WTC11 (cell line): ENCODE data around the gene CFAP161. TPM values are rescaled to one million over a fixed set of nuclear protein-coding genes. Genes with fewer than 3 reads are reported as not detected.

Source experiments
- ATAC-seq: fragments of 200-7000 bp; cut with Tn5 transposase; 2 replicates; pipeline ENCODE4 v1.10.0; 2021; ENCODE audit warnings: mild to moderate bottlenecking, moderate library complexity
- CTCF ChIA-PET: fragments of 300-600 bp; sonication (Branson Sonifier 250); formaldehyde crosslinking; loops from one replicate; lab custom pipeline; 2021; ENCODE audit warnings: antibody characterized with exemption; lab: Charles Lee
- POLR2A ChIA-PET: fragments of 350-600 bp; sonication (Branson Sonifier 250); formaldehyde crosslinking; loops from one replicate; lab custom pipeline; 2021; ENCODE audit warnings: antibody characterized with exemption; lab: Charles Lee
- DNase-seq: peaks from one replicate; pipeline ENCODE4 v3.0.0; 2021; ENCODE audit warnings: low spot score
- H3K27ac Mint-ChIP-seq: 2 replicates; pipeline ENCODE4 v1.8.0; 2021; ENCODE audit warnings: mixed read lengths
- H3K27me3 Mint-ChIP-seq: 2 replicates; pipeline ENCODE4 v1.8.0; 2021; ENCODE audit warnings: low read depth, mild to moderate bottlenecking, moderate library complexity, mixed read lengths
- H3K36me3 Mint-ChIP-seq: 2 replicates; pipeline ENCODE4 v1.8.0; 2021; ENCODE audit warnings: mixed read lengths
- H3K4me1 Mint-ChIP-seq: 2 replicates; pipeline ENCODE4 v1.8.0; 2022; ENCODE audit warnings: mixed read lengths
- H3K4me3 Mint-ChIP-seq: 2 replicates; pipeline ENCODE4 v1.8.0; 2021; ENCODE audit warnings: mild to moderate bottlenecking, moderate library complexity, mixed read lengths
- H3K9me3 Mint-ChIP-seq: 2 replicates; pipeline ENCODE4 v1.8.0; 2021; ENCODE audit warnings: mixed read lengths
- AFF4 ChIP-seq: sonication (generic); formaldehyde crosslinking; IDR thresholded peaks from 2 replicates; pipeline ENCODE4 v1.8.1; 2023; ENCODE audit warnings: mild to moderate bottlenecking, missing genetic modification reagents, borderline replicate concordance
- AR ChIP-seq: fragments of 250-450 bp; sonication (Bioruptor Pico); IDR thresholded peaks from 2 replicates; pipeline ENCODE4 v1.9.0; 2021; ENCODE audit warnings: mild to moderate bottlenecking
- ATF2 ChIP-seq: sonication (generic); formaldehyde crosslinking; IDR thresholded peaks from 2 replicates; pipeline ENCODE4 v1.8.1; 2022; ENCODE audit warnings: low read depth, missing genetic modification reagents, borderline replicate concordance
- CREM ChIP-seq: sonication (generic); formaldehyde crosslinking; IDR thresholded peaks from 2 replicates; pipeline ENCODE4 v1.8.1; 2022; ENCODE audit warnings: mild to moderate bottlenecking, missing genetic modification reagents, moderate library complexity
- FOXP1 ChIP-seq: sonication (generic); formaldehyde crosslinking; IDR thresholded peaks from 2 replicates; pipeline ENCODE4 v1.8.0; 2022; ENCODE audit warnings: missing genetic modification reagents, mild to moderate bottlenecking, moderate library complexity, borderline replicate concordance
- GRHL2 ChIP-seq: fragments of 250-450 bp; sonication (Bioruptor Pico); IDR thresholded peaks from 2 replicates; pipeline ENCODE4 v1.8.0; 2022; ENCODE audit warnings: mild to moderate bottlenecking, moderate library complexity; ENCODE audit not compliant: insufficient replicate concordance, severe bottlenecking
- GTF2I ChIP-seq: fragments of 250-450 bp; sonication (Bioruptor Pico); conservative IDR thresholded peaks from 2 replicates; pipeline ENCODE4 v1.4.0; 2021; ENCODE audit warnings: mild to moderate bottlenecking
- HMGA2 ChIP-seq: fragments of 250-450 bp; sonication (Bioruptor Pico); IDR thresholded peaks from 2 replicates; pipeline ENCODE4 v1.4.0; 2021; ENCODE audit warnings: mild to moderate bottlenecking, moderate library complexity
- NR2C2 ChIP-seq: sonication (generic); formaldehyde crosslinking; IDR thresholded peaks from 2 replicates; pipeline ENCODE4 v1.8.0; 2022; ENCODE audit warnings: mild to moderate bottlenecking, missing genetic modification reagents
- NR3C1 ChIP-seq: sonication (generic); formaldehyde crosslinking; conservative IDR thresholded peaks from 2 replicates; pipeline ENCODE4 v1.8.1; 2023; ENCODE audit warnings: low read depth, mild to moderate bottlenecking, missing genetic modification reagents
- SMAD4 ChIP-seq: sonication (generic); formaldehyde crosslinking; IDR thresholded peaks from 2 replicates; pipeline ENCODE4 v1.8.0; 2022; ENCODE audit warnings: mild to moderate bottlenecking, missing genetic modification reagents
- TEAD1 ChIP-seq: sonication (generic); formaldehyde crosslinking; IDR thresholded peaks from 2 replicates; pipeline ENCODE4 v1.8.0; 2022; ENCODE audit warnings: mild to moderate bottlenecking, missing genetic modification reagents
- ZNF138 ChIP-seq: sonication (generic); formaldehyde crosslinking; conservative IDR thresholded peaks from 2 replicates; pipeline ENCODE4 v1.8.1; 2022; ENCODE audit warnings: mild to moderate bottlenecking, moderate library complexity, missing genetic modification reagents
- ZNF219 ChIP-seq: sonication (generic); formaldehyde crosslinking; IDR thresholded peaks from 2 replicates; pipeline ENCODE4 v1.8.0; 2023; ENCODE audit warnings: missing genetic modification reagents, mild to moderate bottlenecking, borderline replicate concordance
- ZNF232 ChIP-seq: sonication (generic); formaldehyde crosslinking; IDR thresholded peaks from 2 replicates; pipeline ENCODE4 v1.8.0; 2022; ENCODE audit warnings: mild to moderate bottlenecking, missing genetic modification reagents
- ZNF263 ChIP-seq: sonication (generic); formaldehyde crosslinking; IDR thresholded peaks from 2 replicates; pipeline ENCODE4 v1.8.1; 2022; ENCODE audit warnings: low read depth, mild to moderate bottlenecking, moderate library complexity, missing genetic modification reagents
- ZNF671 ChIP-seq: fragments of 250-450 bp; sonication (Bioruptor Pico); IDR thresholded peaks from 2 replicates; pipeline ENCODE4 v1.8.0; 2021; ENCODE audit warnings: mild to moderate bottlenecking
- total RNA-seq: library from RNA; stranded (reverse); gene quantifications from 3 replicates; pipeline ENCODE4 v1.2.3, GENCODE V29; 2021
- TF ChIP-seq, protein P1 (sequence below): fragments of 250-450 bp; sonication (Bioruptor Pico); IDR thresholded peaks from 2 replicates; pipeline ENCODE4 v1.8.0; 2021; ENCODE audit warnings: mild to moderate bottlenecking
- TF ChIP-seq, protein P2 (sequence below): fragments of 250-450 bp; sonication (Bioruptor Pico); IDR thresholded peaks from 2 replicates; pipeline ENCODE4 v2.1.2; 2022; ENCODE audit warnings: mild to moderate bottlenecking, moderate library complexity
- TF ChIP-seq, protein P3 (sequence below): sonication (generic); formaldehyde crosslinking; IDR thresholded peaks from 2 replicates; pipeline ENCODE4 v1.8.1; 2023; ENCODE audit warnings: mild to moderate bottlenecking, missing genetic modification reagents, moderate library complexity
- TF ChIP-seq, protein P4 (sequence below): sonication (generic); formaldehyde crosslinking; IDR thresholded peaks from 2 replicates; pipeline ENCODE4 v1.8.1; 2023; ENCODE audit warnings: mild to moderate bottlenecking, missing genetic modification reagents, moderate library complexity

Gene CFAP161
- total RNA-seq, 1 experiment from 2014 or later: not detected

GRCh38 chr15:81181220-81181619 lies 47.1 kb downstream of the CFAP161 start:
- no peaks in the 10 kb centered on the region for H3K27me3 Mint-ChIP-seq
- H3K4me3 Mint-ChIP-seq: no peak overlapping the region
- TF ChIP-seq ZNF671 (CRISPR knock-in tag) (no peak), NR2C2 (CRISPR knock-in tag) (no peak), GTF2I (CRISPR knock-in tag) (no peak), FOXP1 (CRISPR knock-in tag) (no peak), ZNF219 (CRISPR knock-in tag) (no peak), ZNF138 (CRISPR knock-in tag) (no peak), HMGA2 (CRISPR knock-in tag) (no peak), CREM (CRISPR knock-in tag) (no peak), TEAD1 (CRISPR knock-in tag) (no peak), ZNF263 (CRISPR knock-in tag) (no peak), SMAD4 (CRISPR knock-in tag) (no peak), AR (CRISPR knock-in tag) (no peak)
- TF ChIP-seq, protein P1, sequence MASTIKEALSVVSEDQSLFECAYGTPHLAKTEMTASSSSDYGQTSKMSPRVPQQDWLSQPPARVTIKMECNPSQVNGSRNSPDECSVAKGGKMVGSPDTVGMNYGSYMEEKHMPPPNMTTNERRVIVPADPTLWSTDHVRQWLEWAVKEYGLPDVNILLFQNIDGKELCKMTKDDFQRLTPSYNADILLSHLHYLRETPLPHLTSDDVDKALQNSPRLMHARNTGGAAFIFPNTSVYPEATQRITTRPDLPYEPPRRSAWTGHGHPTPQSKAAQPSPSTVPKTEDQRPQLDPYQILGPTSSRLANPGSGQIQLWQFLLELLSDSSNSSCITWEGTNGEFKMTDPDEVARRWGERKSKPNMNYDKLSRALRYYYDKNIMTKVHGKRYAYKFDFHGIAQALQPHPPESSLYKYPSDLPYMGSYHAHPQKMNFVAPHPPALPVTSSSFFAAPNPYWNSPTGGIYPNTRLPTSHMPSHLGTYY: no peak
- TF ChIP-seq, protein P2, sequence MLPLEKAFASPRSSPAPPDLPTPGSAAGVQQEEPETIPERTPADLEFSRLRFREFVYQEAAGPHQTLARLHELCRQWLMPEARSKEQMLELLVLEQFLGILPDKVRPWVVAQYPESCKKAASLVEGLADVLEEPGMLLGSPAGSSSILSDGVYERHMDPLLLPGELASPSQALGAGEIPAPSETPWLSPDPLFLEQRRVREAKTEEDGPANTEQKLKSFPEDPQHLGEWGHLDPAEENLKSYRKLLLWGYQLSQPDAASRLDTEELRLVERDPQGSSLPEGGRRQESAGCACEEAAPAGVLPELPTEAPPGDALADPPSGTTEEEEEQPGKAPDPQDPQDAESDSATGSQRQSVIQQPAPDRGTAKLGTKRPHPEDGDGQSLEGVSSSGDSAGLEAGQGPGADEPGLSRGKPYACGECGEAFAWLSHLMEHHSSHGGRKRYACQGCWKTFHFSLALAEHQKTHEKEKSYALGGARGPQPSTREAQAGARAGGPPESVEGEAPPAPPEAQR (CRISPR knock-in tag): no peak
- no peak overlapping the region for H3K27ac Mint-ChIP-seq
- no peaks in the 10 kb centered on the region for H3K36me3 Mint-ChIP-seq
- H3K4me1 Mint-ChIP-seq: peaks cover 4% of the 10 kb centered on the region; the same call in 1 of the 2 replicates
- ChIA-PET POLR2A (no interaction called here), CTCF (no interaction called here)
- DNase-seq: no peak
- no peaks in the 10 kb centered on the region for H3K9me3 Mint-ChIP-seq
- no peak for ATAC-seq

DNA sequence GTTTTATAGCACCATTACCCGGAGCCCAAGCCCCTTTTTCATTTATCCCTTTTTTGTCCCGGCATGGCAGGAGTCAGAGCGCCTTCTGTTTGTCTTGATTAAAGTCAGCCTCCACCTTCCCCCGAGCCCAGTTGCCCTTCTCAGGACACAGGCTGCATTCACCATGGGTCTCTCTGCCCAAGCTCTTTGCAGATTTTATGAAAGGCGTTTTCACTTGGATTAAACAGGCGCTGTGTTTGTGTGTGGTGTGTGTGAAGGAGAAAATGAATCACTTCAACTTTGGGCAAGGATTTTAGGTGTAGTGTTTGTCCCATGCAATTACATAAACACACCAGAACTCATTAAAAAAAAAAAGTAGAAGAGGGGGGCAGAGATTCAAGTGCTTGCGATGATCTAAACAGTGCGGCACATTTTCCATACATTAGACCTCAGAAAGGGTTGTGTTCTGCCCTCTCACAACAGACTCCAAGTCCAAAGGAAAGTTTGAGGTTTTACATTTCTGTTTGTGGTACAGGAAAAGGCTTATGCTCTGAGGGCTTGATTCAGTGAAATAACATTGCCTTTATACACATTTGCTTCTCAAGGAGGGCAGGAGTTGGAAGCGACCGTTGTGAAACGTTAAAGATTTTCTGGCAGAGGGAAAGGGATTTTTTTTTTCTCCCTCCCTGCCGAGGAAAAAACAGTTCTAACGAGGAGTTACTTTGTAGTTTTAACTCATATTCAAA lies 48.1 kb downstream of the CFAP161 start:
- H3K27ac Mint-ChIP-seq: no peak overlapping the region
- H3K27me3 Mint-ChIP-seq: no peaks in the 10 kb centered on the region
- DNase-seq (no peak), ATAC-seq (no peak)
- no peak overlapping the region for H3K4me3 Mint-ChIP-seq
- peaks cover 4% of the 10 kb centered on the region; the same call in 1 of the 2 replicates for H3K4me1 Mint-ChIP-seq
- ChIA-PET CTCF (interaction anchor here (0.6 to 1.9 kb wide), 4 partner anchors 13 to 218 kb away, joined by 3 to 39 read pairs (median 6); no protein-coding TSS in a partner anchor), POLR2A (no interaction called here)
- H3K9me3 Mint-ChIP-seq: no peaks in the 10 kb centered on the region
- H3K36me3 Mint-ChIP-seq: no peaks in the 10 kb centered on the region
- no peak for TF ChIP-seq ZNF232 (CRISPR knock-in tag)
- TF ChIP-seq, protein P3, sequence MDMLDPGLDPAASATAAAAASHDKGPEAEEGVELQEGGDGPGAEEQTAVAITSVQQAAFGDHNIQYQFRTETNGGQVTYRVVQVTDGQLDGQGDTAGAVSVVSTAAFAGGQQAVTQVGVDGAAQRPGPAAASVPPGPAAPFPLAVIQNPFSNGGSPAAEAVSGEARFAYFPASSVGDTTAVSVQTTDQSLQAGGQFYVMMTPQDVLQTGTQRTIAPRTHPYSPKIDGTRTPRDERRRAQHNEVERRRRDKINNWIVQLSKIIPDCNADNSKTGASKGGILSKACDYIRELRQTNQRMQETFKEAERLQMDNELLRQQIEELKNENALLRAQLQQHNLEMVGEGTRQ: no peak
- TF ChIP-seq ATF2 (CRISPR knock-in tag): no peak
- TF ChIP-seq, protein P4, sequence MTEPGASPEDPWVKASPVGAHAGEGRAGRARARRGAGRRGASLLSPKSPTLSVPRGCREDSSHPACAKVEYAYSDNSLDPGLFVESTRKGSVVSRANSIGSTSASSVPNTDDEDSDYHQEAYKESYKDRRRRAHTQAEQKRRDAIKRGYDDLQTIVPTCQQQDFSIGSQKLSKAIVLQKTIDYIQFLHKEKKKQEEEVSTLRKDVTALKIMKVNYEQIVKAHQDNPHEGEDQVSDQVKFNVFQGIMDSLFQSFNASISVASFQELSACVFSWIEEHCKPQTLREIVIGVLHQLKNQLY: no peak
- TF ChIP-seq GRHL2 (CRISPR knock-in tag): no peak
- no peak for TF ChIP-seq ZNF671 (CRISPR knock-in tag)
- no peak for TF ChIP-seq AFF4
- no peak for TF ChIP-seq NR3C1 (CRISPR knock-in tag)
